Panc1 (cell line): ENCODE results near the gene TAF6.

Source experiments
- POLR2AphosphoS5 ChIP-seq: IDR thresholded peaks from 2 replicates; pipeline ENCODE4 v1.6.1; 2012; ENCODE audit warnings: mild to moderate bottlenecking, low read depth, low read length, moderate library complexity
- SIN3A ChIP-seq: IDR thresholded peaks from 2 replicates; pipeline ENCODE4 v1.6.1; 2012; ENCODE audit warnings: low read depth, mild to moderate bottlenecking, low read length, moderate library complexity, borderline replicate concordance; ENCODE audit not compliant: insufficient read depth
- TF ChIP-seq, protein P1 (sequence below): fragments of 450-650 bp; IDR thresholded peaks from 2 replicates; pipeline ENCODE4 v1.5.1; 2017; ENCODE audit warnings: mild to moderate bottlenecking

DNA sequence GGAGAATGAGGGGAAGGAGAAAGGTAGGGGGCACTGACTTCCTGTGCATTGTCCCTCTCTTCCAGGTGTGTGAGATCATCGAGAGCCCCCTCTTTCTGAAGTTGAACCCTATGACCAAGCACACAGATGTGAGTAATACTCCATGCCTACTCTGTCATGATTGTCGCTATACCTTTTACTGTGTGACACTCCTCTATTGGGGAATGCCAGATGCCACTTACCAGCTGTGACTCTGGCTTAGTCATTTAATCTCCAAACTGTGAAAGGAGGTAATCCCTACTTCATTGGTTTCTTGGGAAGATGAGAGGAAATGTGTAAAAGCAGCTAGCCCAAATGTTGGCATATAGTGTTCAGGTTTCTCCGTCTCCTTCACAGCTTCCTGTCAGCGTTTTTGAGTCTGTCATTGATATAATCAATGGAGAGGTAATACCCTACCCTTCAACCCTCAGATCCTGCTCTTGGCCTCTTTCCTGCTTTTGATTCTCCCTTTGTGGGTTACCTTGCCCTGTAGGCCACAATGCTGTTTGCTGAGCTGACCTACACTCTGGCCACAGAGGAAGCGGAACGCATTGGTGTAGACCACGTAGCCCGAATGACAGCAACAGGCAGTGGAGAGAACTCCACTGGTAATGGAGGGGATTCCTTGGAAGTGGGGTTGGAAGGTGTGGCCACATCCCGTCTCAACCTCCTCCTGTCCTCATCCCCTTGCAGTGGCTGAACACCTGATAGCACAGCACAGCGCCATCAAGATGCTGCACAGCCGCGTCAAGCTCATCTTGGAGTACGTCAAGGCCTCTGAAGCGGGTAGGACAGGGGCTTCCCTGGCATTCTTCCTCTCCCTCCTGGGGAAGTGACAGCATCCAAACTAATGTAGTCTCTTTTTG, 28.4 kb downstream of the TAF6 start:
- TF ChIP-seq, protein P1, sequence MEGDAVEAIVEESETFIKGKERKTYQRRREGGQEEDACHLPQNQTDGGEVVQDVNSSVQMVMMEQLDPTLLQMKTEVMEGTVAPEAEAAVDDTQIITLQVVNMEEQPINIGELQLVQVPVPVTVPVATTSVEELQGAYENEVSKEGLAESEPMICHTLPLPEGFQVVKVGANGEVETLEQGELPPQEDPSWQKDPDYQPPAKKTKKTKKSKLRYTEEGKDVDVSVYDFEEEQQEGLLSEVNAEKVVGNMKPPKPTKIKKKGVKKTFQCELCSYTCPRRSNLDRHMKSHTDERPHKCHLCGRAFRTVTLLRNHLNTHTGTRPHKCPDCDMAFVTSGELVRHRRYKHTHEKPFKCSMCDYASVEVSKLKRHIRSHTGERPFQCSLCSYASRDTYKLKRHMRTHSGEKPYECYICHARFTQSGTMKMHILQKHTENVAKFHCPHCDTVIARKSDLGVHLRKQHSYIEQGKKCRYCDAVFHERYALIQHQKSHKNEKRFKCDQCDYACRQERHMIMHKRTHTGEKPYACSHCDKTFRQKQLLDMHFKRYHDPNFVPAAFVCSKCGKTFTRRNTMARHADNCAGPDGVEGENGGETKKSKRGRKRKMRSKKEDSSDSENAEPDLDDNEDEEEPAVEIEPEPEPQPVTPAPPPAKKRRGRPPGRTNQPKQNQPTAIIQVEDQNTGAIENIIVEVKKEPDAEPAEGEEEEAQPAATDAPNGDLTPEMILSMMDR = no peak
- TF ChIP-seq SIN3A (no peak), POLR2AphosphoS5 (no peak)
